Epithelial cell of proximal tubule (primary cell): ENCODE data around the gene SMNDC1. TPM values are rescaled to one million over a fixed set of nuclear protein-coding genes. Genes with fewer than 3 reads are reported as not detected.

Source experiments
- DNase-seq: peaks from one replicate; pipeline ENCODE4 v3.0.0-alpha.2; 2011; ENCODE audit warnings: low read depth
- H3K4me3 ChIP-seq: 2 replicates; pipeline ENCODE4 v1.5.1; 2011; ENCODE audit warnings: low read depth, mild to moderate bottlenecking, low read length
- CTCF ChIP-seq: conservative IDR thresholded peaks from 2 replicates; pipeline ENCODE4 v1.5.1; 2012; ENCODE audit warnings: low read depth, mild to moderate bottlenecking, low read length
- total RNA-seq: library from RNA; depleted of rRNA; stranded (reverse); fragments of >200 nt; gene quantifications from 2 replicates; pipeline ENCODE4 v1.2.3, GENCODE V29; 2015

SMNDC1 gene
- total RNA-seq, 1 donor from 2014 or later, result 5.9 TPM

DNA sequence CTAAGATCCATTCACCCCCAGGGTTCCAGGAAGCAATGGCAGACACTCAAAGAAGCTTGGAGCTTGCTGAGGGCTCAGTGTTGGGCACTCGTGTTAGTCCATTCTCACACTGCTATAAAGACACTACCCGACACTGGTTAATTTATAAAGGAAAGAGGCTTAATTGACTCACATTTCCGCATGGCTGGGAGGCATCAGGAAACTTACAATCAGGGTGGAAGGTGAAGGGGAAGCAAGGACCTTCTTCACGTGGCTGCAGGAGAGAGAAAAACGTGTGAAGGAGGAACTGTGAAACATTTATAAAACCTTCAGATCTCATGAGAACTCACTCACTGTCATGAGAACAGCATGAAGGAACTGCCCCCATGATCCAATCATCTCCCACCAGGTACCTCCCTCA, 44.7 kb upstream of the SMNDC1 start:
- DNase-seq, result no peak
- TF ChIP-seq CTCF, result no peak
- no peak overlapping the region for H3K4me3 ChIP-seq

DNA sequence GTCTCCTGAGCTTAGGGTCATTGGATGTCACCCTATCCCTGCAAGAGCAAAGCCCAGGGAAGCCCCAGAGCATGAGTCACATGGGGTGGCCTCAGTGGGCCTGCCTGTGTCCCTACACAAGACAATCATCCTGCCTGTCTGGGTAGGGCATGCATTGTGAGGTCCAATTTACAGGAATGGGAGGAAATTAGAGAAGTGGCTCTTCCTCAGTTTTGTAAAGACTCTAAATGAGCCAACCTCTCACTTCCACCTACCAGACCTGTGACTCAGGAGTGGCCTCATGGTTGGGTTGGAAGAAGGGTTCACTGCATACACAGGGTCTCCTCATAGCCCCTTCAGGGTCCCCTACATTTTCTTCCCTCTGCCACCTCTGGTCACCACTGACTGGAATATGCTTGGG, 43.6 kb upstream of the SMNDC1 start:
- no peak for DNase-seq

DNA sequence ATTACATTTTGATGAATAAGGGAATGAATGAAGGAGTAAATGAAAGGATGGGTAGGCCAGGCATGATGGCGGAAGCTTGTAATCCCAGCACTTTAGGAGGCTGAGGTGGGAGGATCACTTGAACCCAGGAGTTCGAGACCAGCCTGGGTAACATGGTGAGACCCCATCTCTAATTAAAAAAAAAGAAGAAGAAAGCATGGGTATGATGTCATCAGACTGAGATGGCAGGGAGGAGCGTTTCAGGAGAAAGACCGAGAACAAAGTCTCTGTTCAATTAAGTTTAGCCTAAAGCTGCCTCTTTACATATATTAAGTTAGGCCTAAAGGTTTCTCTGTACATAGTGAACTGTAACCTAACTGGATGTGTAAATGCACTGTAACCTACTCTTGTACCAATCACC, 42.2 kb upstream of the SMNDC1 start:
- no peak overlapping the region for H3K4me3 ChIP-seq
- DNase-seq, result no peak
- TF ChIP-seq CTCF, result no peak

More for the DNA sequence above, 43.6 kb upstream of the SMNDC1 start:
- no peak overlapping the region for H3K4me3 ChIP-seq
- no peak for TF ChIP-seq CTCF

DNA sequence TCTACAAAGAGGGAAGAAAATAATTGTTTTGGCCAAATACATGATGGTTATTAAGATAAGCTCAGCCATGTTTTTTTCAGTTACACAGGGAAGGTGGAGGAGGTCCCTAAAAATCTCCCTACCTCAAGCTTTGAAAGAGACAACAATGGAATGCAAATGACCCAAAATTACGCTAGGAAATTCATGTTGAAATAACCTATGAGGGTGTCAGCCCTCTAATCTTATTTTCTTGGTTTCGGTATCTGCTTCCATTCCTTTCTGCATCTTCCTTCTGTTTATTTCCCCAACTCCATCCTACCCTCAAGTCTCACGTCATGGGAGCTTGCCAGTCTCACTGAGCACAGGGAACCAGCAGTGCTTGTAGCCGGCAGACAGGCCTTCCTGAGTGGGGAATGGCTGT, 40.6 kb upstream of the SMNDC1 start:
- DNase-seq, result no peak
- H3K4me3 ChIP-seq, result no peak overlapping the region
- no peak for TF ChIP-seq CTCF

GRCh38 chr10:110344622-110345021, 39.9 kb upstream of the SMNDC1 start:
- TF ChIP-seq CTCF, result no peak
- DNase-seq, result no peak
- no peak overlapping the region for H3K4me3 ChIP-seq

DNA sequence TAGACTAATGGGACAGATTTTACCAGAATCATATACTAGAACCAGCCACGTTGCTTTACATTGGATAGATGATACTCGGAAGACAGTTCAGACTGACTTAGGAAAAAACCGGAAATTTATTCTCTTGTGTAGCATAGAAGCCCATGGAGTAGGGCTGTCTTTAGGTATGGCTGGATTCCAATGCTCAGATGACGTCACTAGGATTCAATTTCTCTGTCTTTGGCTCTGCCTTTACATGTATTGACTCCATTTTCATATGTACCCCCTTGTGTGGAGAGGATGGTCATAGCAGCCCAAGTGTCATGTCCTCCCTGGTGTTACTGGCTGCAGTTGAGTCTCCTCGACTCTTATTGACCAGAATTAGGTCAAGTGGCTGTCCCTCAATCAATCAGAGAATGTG, 39.2 kb upstream of the SMNDC1 start:
- no peak for TF ChIP-seq CTCF
- no peak for DNase-seq
- H3K4me3 ChIP-seq, result no peak overlapping the region

GRCh38 chr10:110340816-110341215, 36.1 kb upstream of the SMNDC1 start:
- DNase-seq, result no peak
- no peak for TF ChIP-seq CTCF

More at GRCh38 chr10:110340816-110341215, 36.1 kb upstream of the SMNDC1 start:
- H3K4me3 ChIP-seq, result no peak overlapping the region
